HEK293 (cell line): ENCODE results near the gene PRMT5.

ENCODE experiments used
- CTCF ChIP-seq: fragments of 450-650 bp; formaldehyde crosslinking; IDR thresholded peaks from 2 replicates; pipeline ENCODE4 v1.5.1; 2016; ENCODE audit warnings: missing biosample characterization, missing genetic modification characterization
- ELK4 ChIP-seq: IDR thresholded peaks from 2 replicates; pipeline ENCODE4 v1.6.1; 2011; ENCODE audit warnings: mild to moderate bottlenecking, low read depth, low read length, borderline replicate concordance
- KLF16 ChIP-seq: fragments of 450-650 bp; formaldehyde crosslinking; IDR thresholded peaks from 2 replicates; pipeline ENCODE4 v1.5.1; 2017; ENCODE audit warnings: missing biosample characterization, missing genetic modification characterization
- RBAK ChIP-seq: fragments of 450-650 bp; formaldehyde crosslinking; IDR thresholded peaks from 2 replicates; pipeline ENCODE4 v1.5.1; 2016; ENCODE audit warnings: missing biosample characterization, missing genetic modification characterization
- ZBTB44 ChIP-seq: fragments of 450-650 bp; IDR thresholded peaks from 2 replicates; pipeline ENCODE4 v1.5.1; 2018; ENCODE audit warnings: missing biosample characterization, mild to moderate bottlenecking, missing genetic modification characterization
- ZBTB8A ChIP-seq: fragments of 450-650 bp; formaldehyde crosslinking; IDR thresholded peaks from 2 replicates; pipeline ENCODE4 v1.5.1; 2016; ENCODE audit warnings: missing biosample characterization, missing genetic modification characterization
- ZNF133 ChIP-seq: fragments of 450-650 bp; formaldehyde crosslinking; IDR thresholded peaks from 2 replicates; pipeline ENCODE4 v1.5.1; 2016; ENCODE audit warnings: missing biosample characterization, missing genetic modification characterization
- ZNF677 ChIP-seq: fragments of 450-650 bp; IDR thresholded peaks from 2 replicates; pipeline ENCODE4 v1.5.0; 2018; ENCODE audit warnings: missing biosample characterization, mild to moderate bottlenecking, missing genetic modification characterization, moderate library complexity
- ZNF704 ChIP-seq: fragments of 450-650 bp; formaldehyde crosslinking; IDR thresholded peaks from 2 replicates; pipeline ENCODE4 v1.5.1; 2016; ENCODE audit warnings: missing biosample characterization, missing genetic modification characterization

GRCh38 chr14:22882064-22882463, 47.1 kb downstream of the PRMT5 start:
- TF ChIP-seq CTCF (no peak), ZBTB8A (tag by site-specific recombination) (no peak), ZNF677 (tag by site-specific recombination) (no peak), ZNF704 (no peak), KLF16 (tag by site-specific recombination) (no peak), ELK4 (no peak), RBAK (tag by site-specific recombination) (no peak), ZBTB44 (no peak), ZNF133 (tag by site-specific recombination) (no peak)
